ENCODE results near the gene VOPP1.

Gene VOPP1

GRCh38 chr7:55553024-55553345 is 19.3 kb downstream of the VOPP1 start:
- no peak for DNase-seq

- peak; percentile 64 for DNase-seq
Measured at GRCh38 chr7:55552320-55553023, 19.8 kb downstream of the VOPP1 start.

- DNase-seq, result no peak
Measured at GRCh38 chr7:55550841-55551537, 21.3 kb downstream of the VOPP1 start.

- no peak for DNase-seq
Measured at GRCh38 chr7:55550010-55550663, 22.2 kb downstream of the VOPP1 start.

DNA sequence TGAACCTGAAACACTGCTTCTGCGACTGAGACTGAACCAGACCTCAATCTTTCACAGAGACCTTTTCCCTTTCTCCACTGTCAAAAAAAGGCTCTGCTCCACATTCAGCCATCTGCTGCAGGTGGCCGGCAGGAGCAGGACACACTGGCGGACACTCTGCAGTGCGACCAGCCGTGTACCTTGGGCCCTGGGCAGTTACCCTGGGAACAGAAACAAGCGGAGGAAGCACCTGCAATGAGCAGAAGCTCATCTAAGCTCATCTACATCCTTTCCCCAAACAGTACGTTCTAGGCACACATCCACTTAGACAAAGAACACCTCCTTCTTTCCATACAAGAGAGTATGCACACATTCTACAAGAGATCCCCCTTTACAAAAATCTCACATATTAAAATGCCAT is 22.8 kb downstream of the VOPP1 start:
- no peak for DNase-seq

DNA sequence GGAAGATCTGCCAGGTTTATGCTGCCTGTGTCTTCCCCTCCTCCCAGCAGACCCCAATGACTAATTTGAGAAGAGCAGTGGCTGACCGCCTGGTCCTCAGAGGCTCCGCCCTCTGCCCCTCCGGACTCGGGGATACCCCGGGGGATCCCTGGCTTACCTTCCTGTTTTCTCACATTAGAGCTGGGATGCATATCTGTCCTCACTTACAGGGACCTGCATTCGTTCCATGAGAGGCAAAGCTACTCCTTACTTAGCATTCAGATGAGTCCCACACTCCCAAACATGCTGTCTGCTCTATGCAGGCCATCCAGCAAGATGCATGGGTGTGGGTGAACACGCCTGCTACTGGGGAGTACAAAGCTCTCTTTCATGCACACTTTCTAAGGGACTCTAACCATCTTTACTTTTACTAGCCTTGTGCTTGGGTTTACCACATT is 24.0 kb downstream of the VOPP1 start:
- DNase-seq, result no peak

DNA sequence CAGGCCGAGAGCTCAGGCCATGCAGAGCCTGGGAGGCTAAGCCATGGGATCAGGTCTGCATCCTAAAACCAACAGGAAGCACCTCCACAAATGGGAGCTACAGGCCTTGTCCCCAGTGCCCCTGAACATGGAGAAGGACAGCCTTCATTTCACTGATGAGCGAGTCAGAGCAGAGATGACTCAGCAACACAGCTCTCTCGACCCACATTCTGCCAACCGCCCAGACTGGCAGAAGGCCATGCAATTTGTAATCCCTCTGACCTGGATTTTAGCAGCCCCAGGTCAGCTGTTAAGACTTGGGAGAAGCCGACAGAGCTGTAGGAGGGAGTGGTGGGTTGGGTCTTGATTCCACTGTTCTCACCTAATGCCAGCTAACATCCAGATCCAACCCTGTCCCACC is 25.5 kb downstream of the VOPP1 start:
- peak; percentile 66 for DNase-seq

- no peak for DNase-seq
Measured at GRCh38 chr7:55545496-55545895, 26.8 kb downstream of the VOPP1 start.

GRCh38 chr7:55540226-55540858 is 32.0 kb downstream of the VOPP1 start:
- DNase-seq, result no peak

DNA sequence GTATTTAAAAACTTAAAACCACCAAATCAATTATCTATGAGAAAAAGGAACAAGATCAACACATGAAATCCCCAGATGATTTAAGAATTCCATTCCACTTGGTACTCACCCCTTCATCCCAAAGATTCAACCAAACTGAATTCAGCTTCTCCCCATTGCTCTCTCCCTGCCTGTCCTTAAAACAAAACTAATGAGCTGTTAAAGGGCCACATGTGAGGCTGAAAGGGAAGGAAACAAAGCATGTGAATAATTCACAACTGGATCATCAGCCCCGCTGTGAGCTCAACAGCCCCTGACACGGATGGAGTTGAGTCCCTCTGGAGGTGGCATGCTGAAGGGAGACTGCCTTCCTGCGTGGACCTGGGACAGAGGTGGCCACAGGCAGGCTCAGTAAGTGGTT is 32.9 kb downstream of the VOPP1 start:
- no peak for DNase-seq

- no peak for DNase-seq
Measured at GRCh38 chr7:55538538-55538937, 33.8 kb downstream of the VOPP1 start.

DNA sequence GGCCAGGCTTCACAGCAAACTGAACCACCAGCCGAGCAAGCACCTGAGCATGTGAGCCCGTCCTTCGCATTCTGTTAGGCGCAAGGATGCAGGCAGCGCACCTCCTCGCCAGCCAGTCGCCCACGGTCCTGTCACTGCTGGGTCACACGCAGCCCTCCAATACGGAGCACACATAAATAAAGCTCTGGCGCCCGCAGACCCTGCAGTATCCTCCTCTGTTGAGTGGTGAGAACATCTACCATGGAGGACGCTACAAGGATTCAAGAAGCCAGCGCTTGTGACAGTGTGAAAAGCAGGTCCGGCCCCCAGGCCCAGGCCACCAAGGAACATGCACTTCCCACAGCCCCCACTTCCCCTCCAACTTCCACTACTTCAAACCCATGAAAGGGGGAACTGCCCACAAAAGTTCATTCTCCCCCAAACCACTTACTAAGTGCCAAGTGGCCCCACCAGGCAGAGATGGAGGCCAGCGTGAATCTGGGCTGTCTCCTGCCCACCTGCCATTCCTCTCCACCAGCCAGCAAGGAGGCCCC is 34.8 kb downstream of the VOPP1 start:
- DNase-seq, result no peak

DNA sequence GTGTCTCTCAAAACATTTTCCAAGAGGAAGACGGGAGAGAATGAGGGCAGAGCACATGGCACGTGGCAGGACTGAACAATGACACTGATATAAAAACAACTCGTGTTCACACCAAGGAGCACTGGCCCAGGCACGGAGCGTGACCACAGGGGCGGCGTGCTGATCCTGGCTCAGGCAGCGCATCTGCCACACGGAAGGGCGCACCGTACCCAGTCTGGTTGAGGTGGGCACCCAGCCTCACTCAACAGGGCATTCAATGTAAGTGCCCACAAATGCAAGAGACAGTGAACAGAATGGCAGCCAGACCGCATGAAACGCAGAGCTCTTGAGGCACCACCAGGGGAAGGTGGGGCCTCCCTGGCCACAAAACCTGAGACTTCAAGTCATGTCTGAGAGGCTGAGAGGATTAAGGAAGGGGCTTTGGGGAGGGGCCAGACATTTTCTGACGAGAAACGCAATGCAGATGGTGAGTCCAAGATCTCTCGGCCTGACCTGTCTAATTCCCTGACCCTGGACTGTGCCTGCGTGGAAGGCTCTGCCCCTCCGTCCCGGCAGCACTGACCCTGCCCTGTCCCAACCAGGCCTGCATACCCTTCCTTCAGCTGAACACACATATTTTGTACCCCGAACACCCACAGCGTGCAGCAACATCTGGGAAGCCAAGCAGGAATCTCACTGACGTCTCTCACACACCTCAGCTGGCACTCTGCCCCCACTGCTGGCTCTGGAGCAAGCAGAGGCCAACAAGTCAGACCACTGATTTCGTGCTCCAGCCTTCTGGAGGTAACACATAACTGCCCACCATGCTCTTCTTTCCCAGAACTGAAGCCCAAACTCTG is 35.5 kb downstream of the VOPP1 start:
- peak; percentile 40 for DNase-seq

- no peak for DNase-seq
Measured at GRCh38 chr7:55535617-55536016, 36.7 kb downstream of the VOPP1 start.

- no peak for DNase-seq
Measured at GRCh38 chr7:55534916-55535590, 37.2 kb downstream of the VOPP1 start.

- DNase-seq, result peak; percentile 54
Measured at GRCh38 chr7:55534262-55534915, 37.9 kb downstream of the VOPP1 start.

GRCh38 chr7:55533729-55534080 is 38.6 kb downstream of the VOPP1 start:
- DNase-seq, result no peak

GRCh38 chr7:55533050-55533728 is 39.1 kb downstream of the VOPP1 start:
- DNase-seq, result peak; percentile 47

- DNase-seq, result no peak
Measured at GRCh38 chr7:55532150-55532917, 40.0 kb downstream of the VOPP1 start.

- no peak for DNase-seq
Measured at GRCh38 chr7:55531536-55531935, 40.8 kb downstream of the VOPP1 start.

All from femur (tissue), 1 donor.